UCSD-AML1 (cell line): ENCODE results near the gene YBX2.

Source experiments
- DNase-seq: peaks from one replicate; lab custom pipeline; 2025; ENCODE audit not compliant: unreplicated experiment; lab: John Stamatoyannopoulos, UW

The YBX2 gene

DNA sequence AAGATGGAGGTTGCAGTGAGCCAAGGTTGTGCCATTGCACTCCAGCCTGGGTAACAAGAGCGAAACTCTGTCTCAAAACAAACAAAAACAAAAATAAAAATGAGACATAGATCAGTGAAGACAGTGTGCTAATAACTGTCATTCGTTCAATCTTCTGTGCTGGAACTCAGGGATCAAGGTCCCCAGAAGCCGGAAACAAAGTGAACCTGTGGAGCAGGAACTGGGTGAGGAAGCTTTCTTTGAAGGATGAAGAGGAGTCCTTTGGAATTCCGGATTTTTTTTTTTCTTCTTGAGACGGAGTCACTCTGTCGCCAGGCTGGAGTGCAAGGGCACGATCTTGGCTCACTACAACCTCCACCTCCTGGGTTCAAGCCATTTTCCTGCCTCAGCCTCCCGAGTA, 15.0 kb downstream of the YBX2 start:
- DNase-seq: no peak

DNA sequence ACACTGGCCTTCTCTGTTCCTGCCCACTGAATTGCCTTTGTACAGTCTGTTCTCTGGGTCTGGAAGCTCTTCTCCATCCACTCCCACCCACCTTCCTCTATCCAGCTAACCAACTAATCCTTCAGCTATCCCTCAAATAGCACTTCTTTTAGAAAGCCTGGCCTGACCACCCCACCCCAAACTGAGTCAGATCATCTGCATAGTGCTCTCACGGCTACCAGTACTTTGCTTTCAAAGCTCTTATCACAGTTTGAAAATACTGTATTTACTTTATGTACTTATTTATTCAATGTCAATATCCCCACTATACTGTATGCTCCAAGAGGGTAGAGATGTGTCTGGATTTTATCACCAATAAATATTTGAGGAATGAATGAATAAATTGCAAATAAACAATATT, 27.7 kb downstream of the YBX2 start:
- DNase-seq: no peak

DNA sequence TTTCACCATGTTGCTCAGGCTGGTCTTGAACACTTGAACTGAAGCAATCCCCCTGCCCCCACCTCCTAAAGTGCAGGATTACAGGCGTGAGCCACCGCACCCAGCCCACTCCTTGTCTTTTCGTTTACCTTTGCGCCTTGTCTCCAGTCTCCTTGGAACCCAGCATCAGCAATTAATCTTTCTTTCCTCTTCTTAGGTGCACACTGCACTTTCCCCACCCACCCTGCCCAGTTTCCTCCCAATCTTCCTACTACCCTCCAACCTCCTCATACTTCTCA, 30.7 kb downstream of the YBX2 start:
- DNase-seq: no peak

- DNase-seq: peak; percentile 44
Measured at GRCh38 chr17:7262935-7263800, 31.3 kb downstream of the YBX2 start.

- no peak for DNase-seq
Measured at GRCh38 chr17:7262192-7262934, 32.1 kb downstream of the YBX2 start, which contains the start of gene CLDN7. Gene CLDN7 (minus strand): TSS chr17:7262478. CDS start chr17:7262043, 435 bp downstream.

- no peak for DNase-seq
Measured at GRCh38 chr17:7261379-7262191, 32.9 kb downstream of the YBX2 start.

GRCh38 chr17:7260651-7261378, 33.6 kb downstream of the YBX2 start:
- no peak for DNase-seq

DNA sequence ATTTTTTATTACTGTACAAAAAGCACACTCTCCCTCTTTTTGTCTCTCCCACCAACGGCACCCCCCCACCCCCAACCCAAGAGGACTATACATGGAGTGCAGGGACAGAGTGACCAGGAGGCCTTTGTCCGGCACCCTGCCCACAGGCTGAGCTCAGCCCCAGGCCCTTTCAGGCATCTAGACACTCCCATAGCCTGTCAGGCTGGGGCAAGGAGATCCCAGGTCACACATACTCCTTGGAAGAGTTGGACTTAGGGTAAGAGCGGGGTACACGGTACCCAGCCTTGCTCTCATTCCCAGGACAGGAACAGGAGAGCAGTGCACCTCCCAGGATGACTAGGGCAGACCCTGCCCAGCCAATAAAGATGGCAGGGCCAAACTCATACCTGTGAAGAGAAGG, 34.3 kb downstream of the YBX2 start:
- no peak for DNase-seq

GRCh38 chr17:7259555-7259889, 34.9 kb downstream of the YBX2 start:
- DNase-seq: no peak

- DNase-seq: no peak
Measured at GRCh38 chr17:7258731-7259554, 35.5 kb downstream of the YBX2 start.

- no peak for DNase-seq
Measured at GRCh38 chr17:7256766-7257456, 37.5 kb downstream of the YBX2 start.

DNA sequence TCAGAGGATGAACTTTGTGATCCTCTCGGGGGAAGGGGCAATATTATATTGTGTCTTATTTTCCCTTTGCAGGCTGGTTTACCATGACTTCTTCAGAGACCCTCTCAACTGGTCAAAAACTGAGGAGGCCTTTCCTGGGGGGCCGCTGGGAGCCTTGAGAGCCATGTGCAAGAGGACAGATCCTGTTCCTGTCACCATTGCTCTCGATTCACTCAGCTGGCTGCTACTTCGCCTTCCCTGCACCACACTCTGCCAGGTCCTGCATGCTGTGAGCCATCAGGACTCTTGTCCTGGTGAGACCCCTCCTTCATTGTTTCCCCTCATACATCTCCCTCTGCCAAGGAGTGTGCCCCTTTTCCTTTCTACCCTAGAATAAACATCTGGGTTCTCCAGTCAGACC, 39.9 kb downstream of the YBX2 start:
- DNase-seq: no peak

DNA sequence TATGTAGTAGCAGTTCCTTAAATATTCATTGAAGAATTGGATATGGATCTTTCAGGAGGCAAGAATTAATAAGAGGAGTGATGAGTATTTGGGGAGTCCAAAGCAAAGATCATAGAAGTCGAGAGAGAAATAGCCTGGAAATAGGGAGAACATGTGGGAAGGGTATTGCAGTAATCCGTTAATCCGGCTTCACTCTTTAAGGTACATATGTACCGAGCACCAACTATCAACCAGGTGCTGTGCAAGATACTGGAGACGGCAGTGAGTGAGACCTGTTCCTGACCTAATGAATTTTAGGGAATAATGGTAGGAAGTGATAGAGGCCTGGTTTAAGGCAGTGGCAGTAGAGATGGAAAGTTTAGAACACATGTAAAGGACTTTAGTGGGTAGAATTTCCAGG, 41.4 kb downstream of the YBX2 start:
- DNase-seq: no peak

GRCh38 chr17:7252176-7253043, 42.0 kb downstream of the YBX2 start, which contains the start of gene ELP5:
Gene ELP5 (plus strand): TSS chr17:7252215. CDS start chr17:7252551, 336 bp downstream.
- DNase-seq: peak; percentile 96

GRCh38 chr17:7251661-7252175, 42.7 kb downstream of the YBX2 start, which contains the start of gene CTDNEP1:
Gene CTDNEP1 (minus strand): TSS chr17:7251734. CDS start chr17:7251296, 438 bp downstream.
- DNase-seq: peak; percentile 98

- DNase-seq: no peak
Measured at GRCh38 chr17:7250695-7251627, 43.5 kb downstream of the YBX2 start.

DNA sequence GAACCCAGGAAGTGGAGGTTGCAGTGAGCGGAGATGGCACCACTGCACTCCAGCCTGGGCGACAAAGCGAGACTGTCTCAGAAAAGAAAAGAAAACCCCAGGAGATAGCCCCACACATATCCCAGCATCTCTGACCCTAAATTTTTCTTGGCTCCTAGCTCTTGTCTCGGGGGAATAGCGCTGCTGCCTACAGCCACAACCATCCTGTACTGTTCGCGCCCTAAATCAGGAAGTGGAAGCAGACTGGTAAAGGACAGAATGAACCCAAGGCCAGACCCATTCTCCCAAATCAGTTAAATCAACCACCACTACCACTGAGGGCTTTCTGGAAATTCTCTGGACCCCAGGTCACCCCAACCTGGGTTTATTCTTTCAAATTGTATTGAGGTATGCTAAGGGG, 44.6 kb downstream of the YBX2 start:
- DNase-seq: no peak
